Urinary bladder (tissue), 4 donors: Measurements from ENCODE around the gene OR2F2. TPM values are rescaled to one million over a fixed set of nuclear protein-coding genes. Genes with fewer than 3 reads are reported as not detected.

ENCODE experiments used
- DNase-seq: peaks from one replicate; pipeline ENCODE4 v3.0.0-alpha.2; 2015; ENCODE audit errors: extremely low spot score
- H3K27ac ChIP-seq: one replicate; pipeline ENCODE4 v1.5.1; 2013; ENCODE audit warnings: low read depth, mild to moderate bottlenecking, moderate library complexity
- H3K36me3 ChIP-seq: one replicate; pipeline ENCODE4 v1.6.1; 2013; ENCODE audit warnings: mild to moderate bottlenecking, moderate library complexity; ENCODE audit not compliant: insufficient read depth
- H3K4me1 ChIP-seq: one replicate; pipeline ENCODE4 v1.6.1; 2013; ENCODE audit warnings: mild to moderate bottlenecking, moderate library complexity; ENCODE audit not compliant: insufficient read depth
- H3K4me3 ChIP-seq: one replicate; pipeline ENCODE4 v1.5.1; 2013; ENCODE audit warnings: low read depth, low read length
- WGBS: extraction: QIAGEN DNeasy Blood & Tissue Kit; methylation state at CpG from one replicate; pipeline ENCODE4 v1.1.7; 2013; 5-methylcytosine and 5-hydroxymethylcytosine counted together
- polyA plus RNA-seq: library from polyadenylated mRNA; stranded (reverse); fragments of 200-250 nt; gene quantifications from one replicate; pipeline ENCODE4 v1.2.3, GENCODE V29; 2013
- total RNA-seq: library from RNA; depleted of rRNA; stranded (reverse); fragments of >200 nt; gene quantifications from one replicate; pipeline ENCODE4 v1.2.3, GENCODE V29; 2014
- donor health status: healthy with polysubstance abuse.
- donor health status: healthy.

The OR2F2 gene
- total and polyA plus RNA-seq, 2 donors = not detected

- no peak overlapping the region for H3K27ac ChIP-seq
- no peak for DNase-seq
- H3K4me1 ChIP-seq = no peaks in the 10 kb centered on the region
- WGBS = 59% methylated on average over 1 of the region's 1 CpG
- H3K4me3 ChIP-seq = no peak overlapping the region
- no peaks in the 10 kb centered on the region for H3K36me3 ChIP-seq
These were observed 40.6 kb downstream of the OR2F2 start for GRCh38 chr7:143975617-143976016.

GRCh38 chr7:143978585-143978984 is 43.6 kb downstream of the OR2F2 start:
- H3K4me1 ChIP-seq = no peaks in the 10 kb centered on the region
- H3K27ac ChIP-seq = no peak overlapping the region
- H3K36me3 ChIP-seq = no peaks in the 10 kb centered on the region
- H3K4me3 ChIP-seq = no peak overlapping the region
- no peak for DNase-seq
- WGBS = 76% methylated on average over 2 of the region's 2 CpGs

- Histone ChIP-seq H3K27ac (no peak overlapping the region), H3K4me3 (no peak overlapping the region), H3K36me3 (no peaks in the 10 kb centered on the region), H3K4me1 (no peaks in the 10 kb centered on the region)
- DNase-seq = no peak
- WGBS = 79% methylated on average over 1 of the region's 1 CpG
These were observed 44.3 kb downstream of the OR2F2 start for GRCh38 chr7:143979359-143979758.

GRCh38 chr7:143979998-143980397 is 45.0 kb downstream of the OR2F2 start:
- no peaks in the 10 kb centered on the region for H3K36me3 ChIP-seq
- no peak for DNase-seq
- H3K4me3 ChIP-seq = no peak overlapping the region
- no peak overlapping the region for H3K27ac ChIP-seq
- 77% methylated on average over 2 of the region's 2 CpGs for WGBS
- H3K4me1 ChIP-seq = no peaks in the 10 kb centered on the region

- no peaks in the 10 kb centered on the region for H3K36me3 ChIP-seq
- WGBS = 90% methylated on average over 10 of the region's 10 CpGs
- no peak overlapping the region for H3K27ac ChIP-seq
- no peaks in the 10 kb centered on the region for H3K4me1 ChIP-seq
- H3K4me3 ChIP-seq = no peak overlapping the region
- DNase-seq = no peak
These were observed 45.9 kb downstream of the OR2F2 start for GRCh38 chr7:143980746-143981510.

GRCh38 chr7:143983960-143984359 is 48.9 kb downstream of the OR2F2 start:
- Histone ChIP-seq H3K4me1 (no peaks in the 10 kb centered on the region), H3K4me3 (no peak overlapping the region), H3K27ac (no peak overlapping the region), H3K36me3 (no peaks in the 10 kb centered on the region)
- 94% methylated on average over 5 of the region's 5 CpGs for WGBS
- DNase-seq = no peak

Other genes starting within 250 kb of the OR2F2 start
- gene CTAGE6, start 177.5 kb upstream of the OR2F2 start, total RNA-seq = 3.4 TPM
- not detected for gene CTAGE6, start 177.5 kb upstream of the OR2F2 start, polyA plus RNA-seq
- gene TCAF1, start 33.1 kb upstream of the OR2F2 start, total RNA-seq = 67.0 TPM
- 27.3 TPM for gene TCAF1, start 33.1 kb upstream of the OR2F2 start, polyA plus RNA-seq
- not detected for gene OR2F1, start 19.6 kb downstream of the OR2F2 start, total RNA-seq
- gene OR2F1, start 19.6 kb downstream of the OR2F2 start, polyA plus RNA-seq = not detected
- gene OR6B1, start 65.1 kb downstream of the OR2F2 start, total RNA-seq = not detected
- gene OR6B1, start 65.1 kb downstream of the OR2F2 start, polyA plus RNA-seq = not detected
- not detected for gene OR2A5, start 113.7 kb downstream of the OR2F2 start, total RNA-seq
- gene OR2A5, start 113.7 kb downstream of the OR2F2 start, polyA plus RNA-seq = not detected
- not detected for gene OR2A25, start 134.6 kb downstream of the OR2F2 start, total RNA-seq
- gene OR2A25, start 134.6 kb downstream of the OR2F2 start, polyA plus RNA-seq = not detected
- gene OR2A12, start 151.0 kb downstream of the OR2F2 start, total RNA-seq = not detected
- not detected for gene OR2A12, start 151.0 kb downstream of the OR2F2 start, polyA plus RNA-seq
- not detected for gene OR2A2, start 174.3 kb downstream of the OR2F2 start, total RNA-seq
- gene OR2A2, start 174.3 kb downstream of the OR2F2 start, polyA plus RNA-seq = not detected
- not detected for gene OR2A14, start 187.9 kb downstream of the OR2F2 start, total RNA-seq
- not detected for gene OR2A14, start 187.9 kb downstream of the OR2F2 start, polyA plus RNA-seq
- 7.8 TPM for gene CTAGE4, start 248.2 kb downstream of the OR2F2 start, total RNA-seq
- gene CTAGE4, start 248.2 kb downstream of the OR2F2 start, polyA plus RNA-seq = 0.27 TPM